Keratinocyte (primary cell): ENCODE measurements around the gene F11. TPM values are rescaled to one million over a fixed set of nuclear protein-coding genes. Genes with fewer than 3 reads are reported as not detected.

ENCODE experiments used
- DNase-seq: peaks from one replicate; pipeline ENCODE4 v3.0.0-alpha.2; 2011; ENCODE audit warnings: low read depth, missing footprints, low spot score
- FAIRE-seq: peaks from 2 replicates; lab custom pipeline; 2011; peaks lifted over from hg19 to GRCh38; lab: Jason Lieb, UNC
- H2AFZ ChIP-seq: 2 replicates; pipeline ENCODE4 v1.6.0; 2012; ENCODE audit warnings: low read length, control low read depth, inconsistent platforms; ENCODE audit not compliant: control insufficient read depth
- H3K27ac ChIP-seq: 2 replicates; pipeline ENCODE4 v1.5.1; 2011; ENCODE audit warnings: low read length; ENCODE audit not compliant: control insufficient read depth, insufficient read depth
- H3K27me3 ChIP-seq: 3 replicates; pipeline ENCODE4 v1.6.0; 2011; ENCODE audit warnings: low read length; ENCODE audit not compliant: control insufficient read depth, insufficient read depth; ENCODE audit errors: extremely low read depth
- H3K36me3 ChIP-seq, 2 experiments: 2 replicates in 1 of 2; 3 replicates in 1 of 2; pipeline ENCODE4 v1.5.1; 2011; ENCODE audit warnings: low read length in 2 of 2, mild to moderate bottlenecking in 1 of 2; ENCODE audit not compliant: control insufficient read depth in 2 of 2, insufficient read depth in 2 of 2; ENCODE audit errors: extremely low read depth in 1 of 2
- H3K4me1 ChIP-seq: 3 replicates; pipeline ENCODE4 v1.5.1; 2011; ENCODE audit warnings: low read length; ENCODE audit not compliant: control insufficient read depth, insufficient read depth; ENCODE audit errors: extremely low read depth
- H3K4me2 ChIP-seq: 3 replicates; pipeline ENCODE4 v1.6.0; 2011; ENCODE audit warnings: low read depth, low read length; ENCODE audit not compliant: control insufficient read depth, insufficient read depth; ENCODE audit errors: extremely low read depth
- H3K4me3 ChIP-seq, 3 experiments: fragments of 200-600 bp in 1 of 3; sonication (generic) in 1 of 3; 2 replicates in 2 of 3; 3 replicates in 1 of 3; pipeline ENCODE4 v1.5.1; 2011 to 2016; ENCODE audit warnings: low read length in 3 of 3, mild to moderate bottlenecking in 3 of 3, control low read depth in 2 of 3, inconsistent platforms in 1 of 3, low read depth in 1 of 3, mixed read lengths in 1 of 3, mixed run types in 1 of 3, moderate library complexity in 1 of 3; ENCODE audit not compliant: control insufficient read depth in 2 of 3, insufficient read depth in 2 of 3; ENCODE audit errors: extremely low read depth in 1 of 3
- H3K79me2 ChIP-seq: 2 replicates; pipeline ENCODE4 v1.6.0; 2012; ENCODE audit warnings: low read length; ENCODE audit not compliant: control insufficient read depth, insufficient read depth
- H3K9ac ChIP-seq: 3 replicates; pipeline ENCODE4 v1.6.0; 2011; ENCODE audit warnings: low read length; ENCODE audit not compliant: control insufficient read depth, insufficient read depth; ENCODE audit errors: extremely low read depth
- H3K9me1 ChIP-seq: 3 replicates; pipeline ENCODE4 v1.6.0; 2011; ENCODE audit warnings: low read length; ENCODE audit not compliant: control insufficient read depth, insufficient read depth; ENCODE audit errors: extremely low read depth
- H3K9me3 ChIP-seq: 2 replicates; pipeline ENCODE4 v1.5.1; 2012; ENCODE audit warnings: low read depth, low read length; ENCODE audit not compliant: control insufficient read depth
- H4K20me1 ChIP-seq: 3 replicates; pipeline ENCODE4 v1.6.0; 2011; ENCODE audit warnings: low read length; ENCODE audit not compliant: control insufficient read depth, insufficient read depth; ENCODE audit errors: extremely low read depth
- EZH2 ChIP-seq: IDR thresholded peaks from one replicate; pipeline ENCODE4 v1.6.1; 2012; ENCODE audit warnings: inconsistent platforms, mild to moderate bottlenecking, low read length, moderate library complexity
- dilution Hi-C: fragments of 300-500 bp; cut with MboI; formaldehyde crosslinking; loops from one replicate; pipeline ENCODE4 v1.7.0; 2020; ENCODE audit warnings: low sequenced_read_pairs; ENCODE audit not compliant: extremely low pct_ligation_motif_present
- polyA plus RNA-seq, 5 experiments: library from polyadenylated mRNA; depleted of rRNA in 3 of 5; stranded (reverse) in 3 of 5; stranded (forward) in 1 of 5; unstranded in 1 of 5; fragments of >200 nt; gene quantifications; 1 replicate in 1 of 5; 2 replicates in 3 of 5; 3 replicates in 1 of 5; pipeline versions ENCODE4 v1.2.1 to v1.2.3, GENCODE V29; 2011 to 2012; ENCODE audit warnings: missing spikeins in 2 of 5, low read depth in 1 of 5, low replicate concordance in 1 of 5
- TF ChIP-seq, protein P1 (sequence below), 3 experiments: IDR thresholded peaks in 1 of 3; conservative IDR thresholded peaks in 1 of 3; optimal IDR thresholded peaks in 1 of 3; 2 replicates in 2 of 3; 3 replicates in 1 of 3; pipeline versions ENCODE3 to v1.5.1; 2011; ENCODE audit warnings: low read length in 3 of 3, mild to moderate bottlenecking in 3 of 3, moderate library complexity in 2 of 3, control low read depth in 1 of 3, inconsistent platforms in 1 of 3; ENCODE audit not compliant: insufficient read depth in 2 of 3; ENCODE audit errors: extremely low read depth in 1 of 3

The F11 gene
- polyA plus RNA-seq, 1 donor (not counting 4 experiments of a cell fraction or from before 2014, with no cell fraction given) = not detected

- dilution Hi-C loops = no loop called here
- no peaks in the 10 kb centered on the region for H3K4me1 ChIP-seq
- H3K79me2 ChIP-seq = no peaks in the 10 kb centered on the region
- no peak overlapping the region for H3K4me3 ChIP-seq
- no peak for FAIRE-seq
- no peak for DNase-seq
- H3K9me1 ChIP-seq = no peaks in the 10 kb centered on the region
- no peak overlapping the region for H3K27ac ChIP-seq
- H3K4me2 ChIP-seq = no peak overlapping the region
- H2AFZ ChIP-seq = no peak overlapping the region
- no peaks in the 10 kb centered on the region for H3K9me3 ChIP-seq
- TF ChIP-seq, protein P1, sequence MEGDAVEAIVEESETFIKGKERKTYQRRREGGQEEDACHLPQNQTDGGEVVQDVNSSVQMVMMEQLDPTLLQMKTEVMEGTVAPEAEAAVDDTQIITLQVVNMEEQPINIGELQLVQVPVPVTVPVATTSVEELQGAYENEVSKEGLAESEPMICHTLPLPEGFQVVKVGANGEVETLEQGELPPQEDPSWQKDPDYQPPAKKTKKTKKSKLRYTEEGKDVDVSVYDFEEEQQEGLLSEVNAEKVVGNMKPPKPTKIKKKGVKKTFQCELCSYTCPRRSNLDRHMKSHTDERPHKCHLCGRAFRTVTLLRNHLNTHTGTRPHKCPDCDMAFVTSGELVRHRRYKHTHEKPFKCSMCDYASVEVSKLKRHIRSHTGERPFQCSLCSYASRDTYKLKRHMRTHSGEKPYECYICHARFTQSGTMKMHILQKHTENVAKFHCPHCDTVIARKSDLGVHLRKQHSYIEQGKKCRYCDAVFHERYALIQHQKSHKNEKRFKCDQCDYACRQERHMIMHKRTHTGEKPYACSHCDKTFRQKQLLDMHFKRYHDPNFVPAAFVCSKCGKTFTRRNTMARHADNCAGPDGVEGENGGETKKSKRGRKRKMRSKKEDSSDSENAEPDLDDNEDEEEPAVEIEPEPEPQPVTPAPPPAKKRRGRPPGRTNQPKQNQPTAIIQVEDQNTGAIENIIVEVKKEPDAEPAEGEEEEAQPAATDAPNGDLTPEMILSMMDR (optimal IDR thresholded peaks at IDR 0.05 in 1 of 3, IDR thresholded peaks at IDR 0.05 in 1 of 3, conservative IDR thresholded peaks at IDR 0.05 in 1 of 3; ENCODE audit: extremely low read depth in 1 of 3, insufficient read depth in 2 of 3, low read length in 3 of 3) = no peak
- no peak for TF ChIP-seq EZH2
- H4K20me1 ChIP-seq = no peaks in the 10 kb centered on the region
- H3K9ac ChIP-seq = no peak overlapping the region
- no peaks in the 10 kb centered on the region for H3K27me3 ChIP-seq
- H3K36me3 ChIP-seq = no peaks in the 10 kb centered on the region
Measured at GRCh38 chr4:186250760-186251159, 15.2 kb upstream of the F11 start.

DNA sequence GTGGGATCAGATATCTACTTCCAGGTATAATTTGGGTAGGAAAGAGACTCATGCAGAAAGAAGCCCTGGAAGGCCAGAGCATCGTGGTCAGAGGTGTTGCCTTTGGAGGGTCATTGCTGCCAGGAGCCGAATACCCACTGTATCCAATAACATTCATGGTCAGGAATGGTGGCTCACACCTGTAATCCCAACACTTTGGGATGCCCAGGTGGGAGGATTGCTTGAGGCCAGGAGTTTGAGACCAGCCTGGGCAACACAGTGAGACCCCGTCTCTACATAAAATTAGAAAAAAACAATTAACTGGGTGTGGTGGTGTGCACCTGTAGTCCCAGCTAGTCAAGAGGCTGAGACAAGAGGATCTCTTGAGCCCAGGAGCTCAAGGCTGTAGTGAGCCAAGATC is 10.9 kb upstream of the F11 start:
- Histone ChIP-seq H3K36me3 (no peaks in the 10 kb centered on the region), H3K27ac (no peak overlapping the region), H4K20me1 (no peaks in the 10 kb centered on the region), H3K4me1 (no peaks in the 10 kb centered on the region), H3K4me3 (no peak overlapping the region), H3K79me2 (no peaks in the 10 kb centered on the region), H2AFZ (no peak overlapping the region), H3K27me3 (no peaks in the 10 kb centered on the region), H3K9ac (no peak overlapping the region), H3K9me3 (no peaks in the 10 kb centered on the region), H3K9me1 (no peaks in the 10 kb centered on the region), H3K4me2 (no peak overlapping the region)
- dilution Hi-C loops = no loop called here
- no peak for TF ChIP-seq EZH2
- TF ChIP-seq, protein P1 (optimal IDR thresholded peaks at IDR 0.05 in 1 of 3, IDR thresholded peaks at IDR 0.05 in 1 of 3, conservative IDR thresholded peaks at IDR 0.05 in 1 of 3; ENCODE audit: extremely low read depth in 1 of 3, insufficient read depth in 2 of 3, low read length in 3 of 3) = no peak
- DNase-seq (no peak), FAIRE-seq (no peak)
